Epithelial cell of esophagus (primary cell): Measurements from ENCODE around the gene RAD51D.
A peak's percentile ranks its signal among the peaks of the same experiment; 100 is the strongest.

Experiments used
- DNase-seq: peaks from one replicate; pipeline ENCODE4 v3.0.0; 2010; ENCODE audit warnings: low read depth
- H3K4me3 ChIP-seq: 2 replicates; pipeline ENCODE4 v1.5.1; 2011; ENCODE audit warnings: mild to moderate bottlenecking, low read length, control low read depth
- CTCF ChIP-seq: IDR thresholded peaks from 2 replicates; pipeline ENCODE4 v1.5.1; 2011; ENCODE audit warnings: low read depth, mild to moderate bottlenecking, low read length, control low read depth, inconsistent platforms; ENCODE audit not compliant: insufficient read depth; ENCODE audit errors: missing control alignments

The RAD51D gene

GRCh38 chr17:35141681-35142466 is 22.2 kb upstream of the RAD51D start, which contains the start of gene NLE1:
Gene NLE1, minus strand, starts transcription at chr17:35142303. Its CDS starts 28 bp downstream, at chr17:35142275.
- H3K4me3 ChIP-seq, result peak within 1 kb of the TSS; percentile 98
- peak; percentile 84 for TF ChIP-seq CTCF
- peak; percentile 85 for DNase-seq

GRCh38 chr17:35138218-35138617 is 18.6 kb upstream of the RAD51D start:
- no peak for DNase-seq
- TF ChIP-seq CTCF, result no peak

GRCh38 chr17:35135322-35135721 is 15.7 kb upstream of the RAD51D start:
- H3K4me3 ChIP-seq, result no peak overlapping the region
- no peak for DNase-seq
- TF ChIP-seq CTCF, result no peak

More at GRCh38 chr17:35138218-35138617, 18.6 kb upstream of the RAD51D start:
- no peak overlapping the region for H3K4me3 ChIP-seq

GRCh38 chr17:35132816-35133550 is 13.3 kb upstream of the RAD51D start:
- DNase-seq, result no peak
- no peak for TF ChIP-seq CTCF
- no peak overlapping the region for H3K4me3 ChIP-seq

- TF ChIP-seq CTCF, result no peak
- H3K4me3 ChIP-seq, result no peak overlapping the region
- DNase-seq, result no peak
Measured at GRCh38 chr17:35132099-35132498, 12.4 kb upstream of the RAD51D start.

- TF ChIP-seq CTCF, result no peak
- DNase-seq, result no peak
- H3K4me3 ChIP-seq, result no peak overlapping the region
Measured at GRCh38 chr17:35130392-35130791, 10.7 kb upstream of the RAD51D start.
